Endothelial cell (in vitro differentiated cells): ENCODE data around the gene ZSCAN1. TPM values are rescaled to one million over a fixed set of nuclear protein-coding genes. Genes with fewer than 3 reads are reported as not detected.
A peak's percentile ranks its signal among the peaks of the same experiment; 100 is the strongest.

Experiments used
- DNase-seq: peaks from one replicate; pipeline ENCODE4 v3.0.0; 2021; ENCODE audit warnings: low spot score
- H3K27ac Mint-ChIP-seq: one replicate; pipeline ENCODE4 v1.8.0; 2021; ENCODE audit warnings: mixed read lengths, inconsistent platforms; ENCODE audit not compliant: unreplicated experiment
- H3K27me3 Mint-ChIP-seq: one replicate; pipeline ENCODE4 v1.8.0; 2021; ENCODE audit warnings: mild to moderate bottlenecking, moderate library complexity, mixed read lengths, inconsistent platforms; ENCODE audit not compliant: unreplicated experiment
- H3K36me3 Mint-ChIP-seq: one replicate; pipeline ENCODE4 v1.8.0; 2021; ENCODE audit warnings: mild to moderate bottlenecking, low read depth, mixed read lengths, inconsistent platforms; ENCODE audit not compliant: unreplicated experiment
- H3K4me1 Mint-ChIP-seq: one replicate; pipeline ENCODE4 v1.8.0; 2021; ENCODE audit warnings: mild to moderate bottlenecking, mixed read lengths, inconsistent platforms; ENCODE audit not compliant: unreplicated experiment
- H3K4me3 Mint-ChIP-seq: one replicate; pipeline ENCODE4 v1.8.0; 2021; ENCODE audit warnings: mild to moderate bottlenecking, mixed read lengths, inconsistent platforms; ENCODE audit not compliant: unreplicated experiment
- H3K9me3 Mint-ChIP-seq: one replicate; pipeline ENCODE4 v1.8.0; 2021; ENCODE audit warnings: mixed read lengths, inconsistent platforms; ENCODE audit not compliant: unreplicated experiment
- CTCF ChIP-seq: fragments of 200-600 bp; sonication (generic); IDR thresholded peaks from one replicate; pipeline ENCODE4 v1.5.0; 2021; ENCODE audit warnings: antibody characterized with exemption; ENCODE audit not compliant: unreplicated experiment
- total RNA-seq: library from RNA; stranded (reverse); fragmentation: NEBNext Ultra II Directional; extraction: Animal tissue kit (Norgen Biotek cat#: 25700); gene quantifications from one replicate; pipeline ENCODE4 v1.2.1, GENCODE V29; 2021; ENCODE audit not compliant: unreplicated experiment

Gene ZSCAN1
- total RNA-seq, 1 donor from 2014 or later: not detected

- peaks cover under 1% of the 10 kb centered on the region for H3K4me1 Mint-ChIP-seq
- DNase-seq: no peak
- no peak overlapping the region for H3K4me3 Mint-ChIP-seq
- peaks cover 72% of the 10 kb centered on the region for H3K36me3 Mint-ChIP-seq
- H3K27me3 Mint-ChIP-seq: peaks cover 11% of the 10 kb centered on the region
- TF ChIP-seq CTCF: no peak
- H3K27ac Mint-ChIP-seq: no peak overlapping the region
- H3K9me3 Mint-ChIP-seq: peaks cover 50% of the 10 kb centered on the region
These were observed 24.0 kb upstream of the ZSCAN1 start for GRCh38 chr19:58009666-58010301.

GRCh38 chr19:58010507-58010906 lies 23.3 kb upstream of the ZSCAN1 start:
- DNase-seq: no peak
- H3K9me3 Mint-ChIP-seq: peaks cover 43% of the 10 kb centered on the region
- H3K27ac Mint-ChIP-seq: no peak overlapping the region
- H3K4me1 Mint-ChIP-seq: no peaks in the 10 kb centered on the region
- peaks cover 68% of the 10 kb centered on the region for H3K36me3 Mint-ChIP-seq
- peak overlapping the region; percentile 43 for H3K4me3 Mint-ChIP-seq
- no peak for TF ChIP-seq CTCF
- peaks cover 10% of the 10 kb centered on the region for H3K27me3 Mint-ChIP-seq

- DNase-seq: no peak
- peaks cover 41% of the 10 kb centered on the region for H3K36me3 Mint-ChIP-seq
- H3K27ac Mint-ChIP-seq: no peak overlapping the region
- H3K27me3 Mint-ChIP-seq: peaks cover 9% of the 10 kb centered on the region
- H3K4me1 Mint-ChIP-seq: no peaks in the 10 kb centered on the region
- TF ChIP-seq CTCF: no peak
- peaks cover 21% of the 10 kb centered on the region for H3K9me3 Mint-ChIP-seq
- no peak overlapping the region for H3K4me3 Mint-ChIP-seq
These were observed 19.7 kb upstream of the ZSCAN1 start for GRCh38 chr19:58014141-58014540.

- TF ChIP-seq CTCF: no peak
- H3K4me3 Mint-ChIP-seq: no peak overlapping the region
- peaks cover 13% of the 10 kb centered on the region for H3K36me3 Mint-ChIP-seq
- no peak overlapping the region for H3K27ac Mint-ChIP-seq
- H3K9me3 Mint-ChIP-seq: peaks cover 25% of the 10 kb centered on the region
- peaks cover 13% of the 10 kb centered on the region for H3K27me3 Mint-ChIP-seq
- DNase-seq: no peak
- H3K4me1 Mint-ChIP-seq: no peaks in the 10 kb centered on the region
These were observed 13.7 kb upstream of the ZSCAN1 start for GRCh38 chr19:58020129-58020528.

GRCh38 chr19:58021541-58022282 lies 12.1 kb upstream of the ZSCAN1 start:
- Mint-ChIP-seq H3K4me3 (peak overlapping the region; percentile 57), H3K9me3 (peaks cover 21% of the 10 kb centered on the region), H3K4me1 (no peaks in the 10 kb centered on the region), H3K36me3 (peaks cover 12% of the 10 kb centered on the region), H3K27me3 (peaks cover 13% of the 10 kb centered on the region), H3K27ac (no peak overlapping the region)
- DNase-seq: no peak
- peak; percentile 22 for TF ChIP-seq CTCF
